ENCODE data around the gene PABPN1L.

GRCh38 chr16:88864099-88864498, 2.4 kb downstream of the PABPN1L start:
- TF ChIP-seq CTCF (IDR thresholded peaks at IDR 0.05) (no peak), POLR2A (IDR thresholded peaks at IDR 0.05) (no peak)

Data from right lobe of liver (tissue), 4 donors.